Measurements from ENCODE around the gene PEX14. TPM values are rescaled to one million over a fixed set of nuclear protein-coding genes. Genes with fewer than 3 reads are reported as not detected.

Gene PEX14
- total and polyA plus RNA-seq, 9 of the 15 experiments (the other 6 are each of a cell fraction or from before 2014, with no cell fraction given), result 2.6 to 45.7 (median 22.7) TPM

- Histone ChIP-seq H3K79me2 (ENCODE audit: control insufficient read depth, insufficient read depth, low read length) (no peaks in the 10 kb centered on the region), H3K9me1 (ENCODE audit: control insufficient read depth, insufficient read depth, low read length) (no peaks in the 10 kb centered on the region), H3K9ac (ENCODE audit: insufficient read depth in 1 of 2, low read depth in 2 of 2, low read length in 2 of 2) (no peak overlapping the region), H3K27me3 (ENCODE audit: control insufficient read depth in 2 of 2, insufficient read depth in 2 of 2, low read length in 2 of 2) (peaks cover 47 to 87% of the 10 kb centered on the region in 2 experiments), H4K20me1 (replicated peaks; ENCODE audit: control insufficient read depth, insufficient read depth, low read length) (peaks cover 27% of the 10 kb centered on the region), H3K9me3 (replicated peaks; ENCODE audit: control insufficient read depth, insufficient read depth, low read depth, low read length) (no peaks in the 10 kb centered on the region), H2AFZ (ENCODE audit: low read depth, low read length) (no peak overlapping the region), H3K36me3 (ENCODE audit: control insufficient read depth, insufficient read depth, low read length) (no peaks in the 10 kb centered on the region), H3K4me1 (replicated peaks in 1 of 2; ENCODE audit: control insufficient read depth in 2 of 2, insufficient read depth in 2 of 2, low read length in 2 of 2) (peaks cover 0 to 49% of the 10 kb centered on the region in 2 experiments; a peak in 2 of 5 replicates), H3K4me2 (ENCODE audit: insufficient read depth, low read length) (no peak overlapping the region), H3K4me3 (no peak overlapping the region), H3K27ac (ENCODE audit: extremely low read depth, low read depth, low read length) (no peak overlapping the region)
- FAIRE-seq, result no peak
- TF ChIP-seq FOXK1 (CRISPR knock-in tag; IDR thresholded peaks at IDR 0.05; ENCODE audit: borderline replicate concordance), result no peak
- TF ChIP-seq EGR1 (conservative IDR thresholded peaks at IDR 0.05), result no peak
- no peak for TF ChIP-seq ZBTB7A (IDR thresholded peaks at IDR 0.05; ENCODE audit: borderline replicate concordance, control insufficient read depth, low read depth, low read length)
- TF ChIP-seq, protein P1, sequence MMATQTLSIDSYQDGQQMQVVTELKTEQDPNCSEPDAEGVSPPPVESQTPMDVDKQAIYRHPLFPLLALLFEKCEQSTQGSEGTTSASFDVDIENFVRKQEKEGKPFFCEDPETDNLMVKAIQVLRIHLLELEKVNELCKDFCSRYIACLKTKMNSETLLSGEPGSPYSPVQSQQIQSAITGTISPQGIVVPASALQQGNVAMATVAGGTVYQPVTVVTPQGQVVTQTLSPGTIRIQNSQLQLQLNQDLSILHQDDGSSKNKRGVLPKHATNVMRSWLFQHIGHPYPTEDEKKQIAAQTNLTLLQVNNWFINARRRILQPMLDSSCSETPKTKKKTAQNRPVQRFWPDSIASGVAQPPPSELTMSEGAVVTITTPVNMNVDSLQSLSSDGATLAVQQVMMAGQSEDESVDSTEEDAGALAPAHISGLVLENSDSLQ (IDR thresholded peaks at IDR 0.05), result no peak
- no peak for TF ChIP-seq HDGF (IDR thresholded peaks at IDR 0.05)
- TF ChIP-seq GATAD2B (IDR thresholded peaks at IDR 0.05; ENCODE audit: borderline replicate concordance), result no peak
- no peak for TF ChIP-seq TCF3 (CRISPR knock-in tag; IDR thresholded peaks at IDR 0.05)
- TF ChIP-seq COPS2 (conservative IDR thresholded peaks at IDR 0.05), result no peak
- no peak for TF ChIP-seq RBM22 (IDR thresholded peaks at IDR 0.05; ENCODE audit: low read depth, low read length, poor library complexity, severe bottlenecking)
- TF ChIP-seq ZNF140 (CRISPR knock-in tag; IDR thresholded peaks at IDR 0.05), result no peak
- TF ChIP-seq ZNF780A (CRISPR knock-in tag; IDR thresholded peaks at IDR 0.05), result no peak
- TF ChIP-seq MLLT1 (IDR thresholded peaks at IDR 0.05), result no peak
- no TSS peak for BruUV-seq (replicated peaks)
- in situ Hi-C loops (cut with MboI), result no loop called here
- no peak for DNase-seq (ENCODE audit: extremely low read depth in 1 of 4, low spot score in 3 of 4)
- CTCF ChIA-PET (ENCODE audit: low intra/inter-chr PET ratio), result no interaction called here
- ATAC-seq, result no peak
- POLR2A ChIA-PET, result interaction anchor here (0.8 kb wide), 1 partner anchor 39 kb away, joined by 3 read pairs; no protein-coding TSS in a partner anchor
- 1% methylated on average over 16 of the region's 16 CpGs for WGBS (ENCODE audit: insufficient coverage, low coverage, missing lambda C conversion rate)
- intact Hi-C loops (cut with micrococcal nuclease), result no loop called here
Observed at GRCh38 chr1:10674222-10674621, 199.5 kb downstream of the PEX14 start.
